NB4 (cell line): ENCODE results near the gene BMPR2.

Source experiments
- CTCF ChIP-seq: IDR thresholded peaks from one replicate; pipeline ENCODE4 v1.5.1; 2012; ENCODE audit warnings: low read depth, low read length
- POLR2A ChIP-seq: IDR thresholded peaks from 2 replicates; pipeline ENCODE4 v1.6.1; 2011; ENCODE audit warnings: mild to moderate bottlenecking; ENCODE audit not compliant: insufficient read length; ENCODE audit errors: extremely low read depth
- TF ChIP-seq, protein P1 (sequence below): IDR thresholded peaks from 2 replicates; pipeline ENCODE4 v1.6.1; 2011; ENCODE audit warnings: low read depth, low read length

DNA sequence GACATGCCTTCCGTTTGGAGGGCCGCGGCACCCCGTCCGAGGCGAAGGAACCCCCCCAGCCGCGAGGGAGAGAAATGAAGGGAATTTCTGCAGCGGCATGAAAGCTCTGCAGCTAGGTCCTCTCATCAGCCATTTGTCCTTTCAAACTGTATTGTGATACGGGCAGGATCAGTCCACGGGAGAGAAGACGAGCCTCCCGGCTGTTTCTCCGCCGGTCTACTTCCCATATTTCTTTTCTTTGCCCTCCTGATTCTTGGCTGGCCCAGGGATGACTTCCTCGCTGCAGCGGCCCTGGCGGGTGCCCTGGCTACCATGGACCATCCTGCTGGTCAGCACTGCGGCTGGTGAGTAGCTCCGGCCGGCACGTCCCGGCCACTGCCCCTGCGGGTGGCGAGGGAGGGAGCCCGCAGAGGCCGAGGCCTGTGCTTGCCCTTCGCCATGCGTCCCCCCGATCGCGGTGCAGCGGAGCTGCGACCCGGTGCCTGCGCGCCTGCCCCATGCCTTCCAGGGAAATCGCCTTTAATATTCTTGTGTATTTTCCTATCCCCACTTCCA lies 1.2 kb downstream of the BMPR2 start:
- no peak for TF ChIP-seq CTCF
- no peak for TF ChIP-seq POLR2A
- TF ChIP-seq, protein P1, sequence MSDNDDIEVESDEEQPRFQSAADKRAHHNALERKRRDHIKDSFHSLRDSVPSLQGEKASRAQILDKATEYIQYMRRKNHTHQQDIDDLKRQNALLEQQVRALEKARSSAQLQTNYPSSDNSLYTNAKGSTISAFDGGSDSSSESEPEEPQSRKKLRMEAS: no peak
